A549 treated with DMSO at 1 μM for 4 hours (cell line): ENCODE data around the gene SEC24B. TPM values are rescaled to one million over a fixed set of nuclear protein-coding genes. Genes with fewer than 3 reads are reported as not detected.

ENCODE experiments used
- total RNA-seq: library from RNA; stranded (reverse); fragments of 200-300 nt; extraction: Qiagen RNA extraction; gene quantifications from 5 replicates; pipeline ENCODE4 v1.2.3, GENCODE V29; 2022; ENCODE audit warnings: low read depth

SEC24B gene
- 18.5 to 22.9 TPM (median 21.0 TPM) in 5 replicates for total RNA-seq

GRCh38 chr4:109433205-109434006, at the start of gene SEC24B:
TSS of gene SEC24B (plus strand) at chr4:109433815. CDS start at chr4:109433870, 55 bp downstream.

DNA sequence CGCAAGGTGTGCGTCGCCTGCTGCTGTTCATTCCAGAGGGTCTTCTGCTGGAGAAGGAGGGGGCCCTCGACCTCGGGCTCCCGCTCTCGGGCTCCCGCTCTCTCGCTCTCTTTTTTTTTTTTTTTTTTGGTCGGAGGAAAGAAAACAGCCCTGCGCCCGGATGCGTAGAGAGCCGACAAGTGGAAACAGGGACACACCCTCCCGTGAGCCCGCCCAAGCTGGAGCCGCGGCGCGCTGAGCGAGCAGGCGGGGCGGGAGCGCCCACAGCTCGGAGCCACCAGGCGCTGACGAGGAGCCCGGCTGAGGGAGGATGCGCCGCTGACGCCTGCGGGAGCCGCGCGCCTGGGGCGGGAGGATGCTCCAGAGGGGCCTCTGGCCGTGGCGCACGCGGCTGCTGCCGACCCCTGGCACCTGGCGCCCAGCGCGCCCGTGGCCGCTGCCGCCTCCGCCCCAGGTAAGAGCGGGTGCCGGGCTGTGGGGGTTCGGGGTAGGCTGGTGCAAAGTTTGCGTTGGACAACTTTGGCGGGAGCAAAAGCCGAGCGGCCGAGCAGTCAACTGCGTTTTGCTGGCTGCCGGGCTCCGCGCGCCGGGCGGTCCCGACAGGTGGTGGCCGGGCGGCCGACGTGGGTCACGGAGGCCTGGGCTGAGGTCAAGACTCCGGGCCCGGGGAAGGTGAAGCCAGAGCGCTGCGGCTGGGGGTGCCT, 126.5 kb downstream of the SEC24B start, which contains the start of gene MCUB:
TSS of gene MCUB (plus strand) at position 264 of the 704 bp plus-strand sequence. CDS start at position 356, 92 bp downstream.

Other genes starting within 250 kb of the SEC24B start
- not detected in 5 replicates for gene COL25A1, start 131.2 kb upstream of the SEC24B start, total RNA-seq
- 9.6 to 22.0 TPM (median 18.0 TPM) in 5 replicates for gene MCUB, start 126.4 kb downstream of the SEC24B start, total RNA-seq